Kidney (tissue), 14 donors: Measurements from ENCODE around the gene OR4D1. TPM values are rescaled to one million over a fixed set of nuclear protein-coding genes. Genes with fewer than 3 reads are reported as not detected.

Experiments used
- DNase-seq, 5 donors: peaks; one replicate each; pipeline ENCODE4 v3.0.0-alpha.2; 2013 to 2020
- FAIRE-seq: peaks from 2 replicates; lab custom pipeline; 2012; peaks lifted over from hg19 to GRCh38; lab: Jason Lieb, UNC
- H3K27ac ChIP-seq, 2 donors: one replicate each; pipeline ENCODE4 v1.7.0; 2013; ENCODE audit warnings: low read depth in 2 of 2, low read length in 2 of 2, inconsistent platforms in 1 of 2
- H3K27me3 ChIP-seq: one replicate; pipeline ENCODE4 v1.7.1; 2013; ENCODE audit warnings: low read length, inconsistent platforms; ENCODE audit not compliant: control insufficient read depth, insufficient read depth
- H3K36me3 ChIP-seq, 3 donors: one replicate each; pipeline versions ENCODE4 v1.7.0 to v1.7.1; 2013; ENCODE audit warnings: low read length in 3 of 3, control low read depth in 1 of 3, inconsistent platforms in 1 of 3; ENCODE audit not compliant: insufficient read depth in 3 of 3, control insufficient read depth in 2 of 3
- H3K4me1 ChIP-seq, 3 donors: one replicate each; pipeline versions ENCODE4 v1.7.0 to v1.7.1; 2013; ENCODE audit warnings: low read length in 3 of 3, inconsistent platforms in 1 of 3, low read depth in 1 of 3; ENCODE audit not compliant: control insufficient read depth in 2 of 3, insufficient read depth in 2 of 3
- H3K4me3 ChIP-seq, 3 donors: one replicate each; pipeline versions ENCODE4 v1.7.0 to v1.8.1; 2013; ENCODE audit warnings: low read length in 3 of 3, control low read depth in 1 of 3, inconsistent platforms in 1 of 3
- H3K9ac ChIP-seq, 3 donors: one replicate each; pipeline versions ENCODE4 v1.7.0 to v1.7.1; 2013; ENCODE audit warnings: low read length in 3 of 3, control low read depth in 1 of 3, inconsistent platforms in 1 of 3
- H3K9me3 ChIP-seq, 3 donors: one replicate each; pipeline versions ENCODE4 v1.7.0 to v1.7.1; 2013; ENCODE audit warnings: low read length in 3 of 3, control low read depth in 1 of 3, inconsistent platforms in 1 of 3; ENCODE audit not compliant: control insufficient read depth in 2 of 3, insufficient read depth in 1 of 3
- intact Hi-C: fragments of 100-400 bp; cut with DNase I; formaldehyde crosslinking; loops from one replicate; pipeline ENCODE4 v1.11.1; 2022
- polyA plus RNA-seq: library from polyadenylated mRNA; stranded (reverse); fragments of 350-450 nt; fragmentation: Illumina TruSeq; extraction: RNeasy Lipid Tissue Mini Kit (QIAGEN cat#74804); gene quantifications from one replicate; pipeline ENCODE4 v1.2.3, GENCODE V29; 2014; ENCODE audit warnings: low read depth, low replicate concordance; ENCODE audit not compliant: insufficient read depth
- total RNA-seq: library from RNA; stranded (reverse); fragmentation: NEBNext Ultra II Directional; extraction: Animal tissue kit (Norgen Biotek cat#: 25700); gene quantifications from one replicate; pipeline ENCODE4 v1.2.1, GENCODE V29; 2021
- TF ChIP-seq, protein P1 (sequence below): IDR thresholded peaks from 3 replicates; pipeline ENCODE4 v1.5.1; 2012; ENCODE audit warnings: mild to moderate bottlenecking, moderate library complexity, borderline replicate concordance; ENCODE audit not compliant: insufficient read depth; ENCODE audit errors: extremely low read depth
- donor health status: control.
- donor health status: control.
- donor health status: control.
- donor health status: control.
- donor health status: control.
- donor health status: DM: yes; HTN: yes; CAD: no.
- donor health status: Normal renal cell carcinoma (clear cell type).

OR4D1 gene
- total and polyA plus RNA-seq, 2 donors from 2014 or later: 0.06 TPM; not detected in 1

GRCh38 chr17:58207451-58207850 is 59.3 kb downstream of the OR4D1 start:
- DNase-seq: no peak
- no peak for FAIRE-seq
- H3K27me3 ChIP-seq: no peaks in the 10 kb centered on the region
- H3K9ac ChIP-seq: no peak overlapping the region
- TF ChIP-seq, protein P1, sequence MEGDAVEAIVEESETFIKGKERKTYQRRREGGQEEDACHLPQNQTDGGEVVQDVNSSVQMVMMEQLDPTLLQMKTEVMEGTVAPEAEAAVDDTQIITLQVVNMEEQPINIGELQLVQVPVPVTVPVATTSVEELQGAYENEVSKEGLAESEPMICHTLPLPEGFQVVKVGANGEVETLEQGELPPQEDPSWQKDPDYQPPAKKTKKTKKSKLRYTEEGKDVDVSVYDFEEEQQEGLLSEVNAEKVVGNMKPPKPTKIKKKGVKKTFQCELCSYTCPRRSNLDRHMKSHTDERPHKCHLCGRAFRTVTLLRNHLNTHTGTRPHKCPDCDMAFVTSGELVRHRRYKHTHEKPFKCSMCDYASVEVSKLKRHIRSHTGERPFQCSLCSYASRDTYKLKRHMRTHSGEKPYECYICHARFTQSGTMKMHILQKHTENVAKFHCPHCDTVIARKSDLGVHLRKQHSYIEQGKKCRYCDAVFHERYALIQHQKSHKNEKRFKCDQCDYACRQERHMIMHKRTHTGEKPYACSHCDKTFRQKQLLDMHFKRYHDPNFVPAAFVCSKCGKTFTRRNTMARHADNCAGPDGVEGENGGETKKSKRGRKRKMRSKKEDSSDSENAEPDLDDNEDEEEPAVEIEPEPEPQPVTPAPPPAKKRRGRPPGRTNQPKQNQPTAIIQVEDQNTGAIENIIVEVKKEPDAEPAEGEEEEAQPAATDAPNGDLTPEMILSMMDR: no peak
- H3K27ac ChIP-seq: no peak overlapping the region
- intact Hi-C loops: no loop called here
- H3K9me3 ChIP-seq: no peaks in the 10 kb centered on the region
- peaks cover 4 to 27% (median 26%) of the 10 kb centered on the region in 3 donors for H3K36me3 ChIP-seq
- H3K4me3 ChIP-seq: no peak overlapping the region
- peaks cover 0 to 2% (median 0%) of the 10 kb centered on the region in 3 donors for H3K4me1 ChIP-seq

GRCh38 chr17:58208344-58208743 is 60.2 kb downstream of the OR4D1 start:
- no peak overlapping the region for H3K4me3 ChIP-seq
- H3K9ac ChIP-seq: no peak overlapping the region
- no peaks in the 10 kb centered on the region for H3K9me3 ChIP-seq
- TF ChIP-seq, protein P1: no peak
- no peaks in the 10 kb centered on the region for H3K27me3 ChIP-seq
- intact Hi-C loops: no loop called here
- H3K4me1 ChIP-seq: peaks cover 0 to 2% (median 0%) of the 10 kb centered on the region in 3 donors
- DNase-seq: no peak
- FAIRE-seq: no peak
- peaks cover 8 to 32% (median 30%) of the 10 kb centered on the region in 3 donors for H3K36me3 ChIP-seq
- no peak overlapping the region for H3K27ac ChIP-seq

Other genes starting within 250 kb of the OR4D1 start
- gene CUEDC1, start 193.0 kb upstream of the OR4D1 start, total RNA-seq: 52.3 TPM
- gene CUEDC1, start 193.0 kb upstream of the OR4D1 start, polyA plus RNA-seq: 33.0 TPM
- gene VEZF1, start 160.1 kb upstream of the OR4D1 start, total RNA-seq: 92.5 TPM
- 26.0 TPM for gene VEZF1, start 160.1 kb upstream of the OR4D1 start, polyA plus RNA-seq
- gene SRSF1, start 141.1 kb upstream of the OR4D1 start, total RNA-seq: 177 TPM
- gene SRSF1, start 141.1 kb upstream of the OR4D1 start, polyA plus RNA-seq: 69.8 TPM
- 43.2 TPM for gene DYNLL2, start 65.0 kb upstream of the OR4D1 start, total RNA-seq
- gene DYNLL2, start 65.0 kb upstream of the OR4D1 start, polyA plus RNA-seq: 59.7 TPM
- not detected for gene OR4D2, start 18.6 kb downstream of the OR4D1 start, total RNA-seq
- not detected for gene OR4D2, start 18.6 kb downstream of the OR4D1 start, polyA plus RNA-seq
- 0.19 TPM for gene EPX, start 44.3 kb downstream of the OR4D1 start, total RNA-seq
- gene EPX, start 44.3 kb downstream of the OR4D1 start, polyA plus RNA-seq: not detected
- 25.6 TPM for gene MKS1, start 70.9 kb downstream of the OR4D1 start, total RNA-seq
- 17.2 TPM for gene MKS1, start 70.9 kb downstream of the OR4D1 start, polyA plus RNA-seq
- not detected for gene LPO, start 90.2 kb downstream of the OR4D1 start, total RNA-seq
- not detected for gene LPO, start 90.2 kb downstream of the OR4D1 start, polyA plus RNA-seq
- 0.47 TPM for gene MPO, start 132.6 kb downstream of the OR4D1 start, total RNA-seq
- not detected for gene MPO, start 132.6 kb downstream of the OR4D1 start, polyA plus RNA-seq
- gene TSPOAP1, start 180.4 kb downstream of the OR4D1 start, total RNA-seq: 30.6 TPM
- 12.5 TPM for gene TSPOAP1, start 180.4 kb downstream of the OR4D1 start, polyA plus RNA-seq
- 60.5 TPM for gene SUPT4H1, start 203.8 kb downstream of the OR4D1 start, total RNA-seq
- gene SUPT4H1, start 203.8 kb downstream of the OR4D1 start, polyA plus RNA-seq: 129 TPM